Raji (cell line): ENCODE data around the gene PBX2.

Experiments used
- POLR2A ChIP-seq: IDR thresholded peaks from 2 replicates; pipeline ENCODE4 v1.6.1; 2011; ENCODE audit warnings: low read depth, low read length, control low read depth; ENCODE audit not compliant: insufficient read depth

PBX2 gene

GRCh38 chr6:32191696-32192607 is 1.9 kb upstream of the PBX2 start:
- no peak for TF ChIP-seq POLR2A

GRCh38 chr6:32190911-32191677 is 1.1 kb upstream of the PBX2 start:
- TF ChIP-seq POLR2A = no peak

GRCh38 chr6:32189742-32190053 is 304 bp downstream of the PBX2 start:
- TF ChIP-seq POLR2A = no peak

GRCh38 chr6:32189069-32189741 is 797 bp downstream of the PBX2 start:
- TF ChIP-seq POLR2A = no peak

GRCh38 chr6:32188381-32189068 is 1.5 kb downstream of the PBX2 start:
- 0 out of 2 replicates have a peak, but pooled peaks have one; percentile 8 for TF ChIP-seq POLR2A

- no peak for TF ChIP-seq POLR2A
These were observed 2.8 kb downstream of the PBX2 start for GRCh38 chr6:32187009-32187709.

- 0 out of 2 replicates have a peak, but pooled peaks have one; percentile 6 for TF ChIP-seq POLR2A
These were observed 3.7 kb downstream of the PBX2 start for GRCh38 chr6:32186151-32186840.

GRCh38 chr6:32184084-32184640 is 5.8 kb downstream of the PBX2 start, which contains the start of gene AGER:
AGER (minus strand) TSS chr6:32184253; CDS start chr6:32184222, 31 bp downstream.
- TF ChIP-seq POLR2A = 0 out of 2 replicates have a peak, but pooled peaks have one; percentile 14

- TF ChIP-seq POLR2A = 0 out of 2 replicates have a peak, but pooled peaks have one; percentile 4
These were observed 6.4 kb downstream of the PBX2 start for GRCh38 chr6:32183483-32184083.

- TF ChIP-seq POLR2A = 0 out of 2 replicates have a peak, but pooled peaks have one; percentile 9
These were observed 7.0 kb downstream of the PBX2 start for GRCh38 chr6:32183030-32183429.

- TF ChIP-seq POLR2A = no peak
These were observed 7.4 kb downstream of the PBX2 start for GRCh38 chr6:32182555-32182981.

- TF ChIP-seq POLR2A = no peak
These were observed 8.0 kb downstream of the PBX2 start for GRCh38 chr6:32181915-32182529.
